ENCODE data around the gene CRHR2. TPM values are rescaled to one million over a fixed set of nuclear protein-coding genes. Genes with fewer than 3 reads are reported as not detected.

Gene CRHR2
- total and polyA plus RNA-seq, 9 donors: 0.40 to 3.5 (median 1.9) TPM

- peaks cover 13% of the 10 kb centered on the region for H3K4me1 ChIP-seq (ENCODE audit: control insufficient read depth, insufficient read depth, low read length)
- H3K27ac ChIP-seq (ENCODE audit: low read length): peak overlapping the region; percentile 13
- no peak overlapping the region for H3K4me3 ChIP-seq (ENCODE audit: low read length)
- 50% methylated on average over 9 of the region's 16 CpGs for WGBS (ENCODE audit: insufficient coverage)
- H3K9me3 ChIP-seq (replicated peaks; ENCODE audit: control insufficient read depth, low read depth, low read length): no peaks in the 10 kb centered on the region
- peak; percentile 38 for DNase-seq
- H3K27me3 ChIP-seq (ENCODE audit: control insufficient read depth, insufficient read depth, low read length): no peaks in the 10 kb centered on the region
- no peaks in the 10 kb centered on the region for H3K36me3 ChIP-seq (ENCODE audit: control insufficient read depth, insufficient read depth, low read length)
Measured at GRCh38 chr7:30707391-30708357, 25.4 kb upstream of the CRHR2 start.

- no peaks in the 10 kb centered on the region for H3K9me3 ChIP-seq (replicated peaks; ENCODE audit: control insufficient read depth, low read depth, low read length)
- no peaks in the 10 kb centered on the region for H3K36me3 ChIP-seq (ENCODE audit: control insufficient read depth, insufficient read depth, low read length)
- peaks cover 13% of the 10 kb centered on the region for H3K4me1 ChIP-seq (ENCODE audit: control insufficient read depth, insufficient read depth, low read length)
- WGBS (ENCODE audit: insufficient coverage): 67% methylated on average over 6 of the region's 6 CpGs
- peaks cover 4% of the 10 kb centered on the region for H3K27me3 ChIP-seq (ENCODE audit: control insufficient read depth, insufficient read depth, low read length)
- DNase-seq: no peak
- no peak overlapping the region for H3K27ac ChIP-seq (ENCODE audit: low read length)
- H3K4me3 ChIP-seq (ENCODE audit: low read length): no peak overlapping the region
Measured at GRCh38 chr7:30706908-30707307, 24.7 kb upstream of the CRHR2 start.

GRCh38 chr7:30706316-30706715 lies 24.1 kb upstream of the CRHR2 start:
- DNase-seq: no peak
- H3K4me3 ChIP-seq (ENCODE audit: low read length): no peak overlapping the region
- no peak overlapping the region for H3K27ac ChIP-seq (ENCODE audit: low read length)
- H3K27me3 ChIP-seq (ENCODE audit: control insufficient read depth, insufficient read depth, low read length): peaks cover 7% of the 10 kb centered on the region
- H3K9me3 ChIP-seq (replicated peaks; ENCODE audit: control insufficient read depth, low read depth, low read length): no peaks in the 10 kb centered on the region
- 82% methylated on average over 5 of the region's 6 CpGs for WGBS (ENCODE audit: insufficient coverage)
- H3K4me1 ChIP-seq (ENCODE audit: control insufficient read depth, insufficient read depth, low read length): peaks cover 13% of the 10 kb centered on the region
- H3K36me3 ChIP-seq (ENCODE audit: control insufficient read depth, insufficient read depth, low read length): no peaks in the 10 kb centered on the region

GRCh38 chr7:30705596-30705995 lies 23.3 kb upstream of the CRHR2 start:
- no peak overlapping the region for H3K27ac ChIP-seq (ENCODE audit: low read length)
- 84% methylated on average over 12 of the region's 13 CpGs for WGBS (ENCODE audit: insufficient coverage)

GRCh38 chr7:30705008-30705407 lies 22.8 kb upstream of the CRHR2 start:
- Histone ChIP-seq H3K4me1 (ENCODE audit: control insufficient read depth, insufficient read depth, low read length) (peaks cover 20% of the 10 kb centered on the region), H3K4me3 (ENCODE audit: low read length) (no peak overlapping the region), H3K36me3 (ENCODE audit: control insufficient read depth, insufficient read depth, low read length) (no peaks in the 10 kb centered on the region), H3K9me3 (replicated peaks; ENCODE audit: control insufficient read depth, low read depth, low read length) (no peaks in the 10 kb centered on the region), H3K27ac (ENCODE audit: low read length) (no peak overlapping the region), H3K27me3 (ENCODE audit: control insufficient read depth, insufficient read depth, low read length) (peaks cover 7% of the 10 kb centered on the region)
- WGBS (ENCODE audit: insufficient coverage): 70% methylated on average over 7 of the region's 8 CpGs
- no peak for DNase-seq

More at GRCh38 chr7:30705596-30705995, 23.3 kb upstream of the CRHR2 start:
- Histone ChIP-seq H3K4me3 (ENCODE audit: low read length) (no peak overlapping the region), H3K27me3 (ENCODE audit: control insufficient read depth, insufficient read depth, low read length) (peaks cover 7% of the 10 kb centered on the region), H3K36me3 (ENCODE audit: control insufficient read depth, insufficient read depth, low read length) (no peaks in the 10 kb centered on the region), H3K4me1 (ENCODE audit: control insufficient read depth, insufficient read depth, low read length) (peaks cover 18% of the 10 kb centered on the region), H3K9me3 (replicated peaks; ENCODE audit: control insufficient read depth, low read depth, low read length) (no peaks in the 10 kb centered on the region)
- DNase-seq: no peak

- Histone ChIP-seq H3K27me3 (ENCODE audit: control insufficient read depth, insufficient read depth, low read length) (peaks cover 7% of the 10 kb centered on the region), H3K4me3 (ENCODE audit: low read length) (no peak overlapping the region), H3K4me1 (ENCODE audit: control insufficient read depth, insufficient read depth, low read length) (peaks cover 24% of the 10 kb centered on the region), H3K27ac (ENCODE audit: low read length) (no peak overlapping the region), H3K9me3 (replicated peaks; ENCODE audit: control insufficient read depth, low read depth, low read length) (no peaks in the 10 kb centered on the region), H3K36me3 (ENCODE audit: control insufficient read depth, insufficient read depth, low read length) (no peaks in the 10 kb centered on the region)
- WGBS (ENCODE audit: insufficient coverage): 50% methylated on average over 3 of the region's 4 CpGs
- DNase-seq: no peak
Measured at GRCh38 chr7:30703756-30704155, 21.5 kb upstream of the CRHR2 start.

GRCh38 chr7:30702200-30702599 lies 19.9 kb upstream of the CRHR2 start:
- H3K27ac ChIP-seq (ENCODE audit: low read length): no peak overlapping the region
- H3K9me3 ChIP-seq (replicated peaks; ENCODE audit: control insufficient read depth, low read depth, low read length): no peaks in the 10 kb centered on the region
- WGBS (ENCODE audit: insufficient coverage): no CpG with 5 or more reads among the region's 1 CpG
- peaks cover 7% of the 10 kb centered on the region for H3K27me3 ChIP-seq (ENCODE audit: control insufficient read depth, insufficient read depth, low read length)
- no peak for DNase-seq
- H3K36me3 ChIP-seq (ENCODE audit: control insufficient read depth, insufficient read depth, low read length): no peaks in the 10 kb centered on the region
- H3K4me1 ChIP-seq (ENCODE audit: control insufficient read depth, insufficient read depth, low read length): peaks cover 16% of the 10 kb centered on the region
- H3K4me3 ChIP-seq (ENCODE audit: low read length): no peak overlapping the region

- peaks cover 20% of the 10 kb centered on the region for H3K4me1 ChIP-seq (ENCODE audit: control insufficient read depth, insufficient read depth, low read length)
- no peaks in the 10 kb centered on the region for H3K9me3 ChIP-seq (replicated peaks; ENCODE audit: control insufficient read depth, low read depth, low read length)
- 50% methylated on average over 3 of the region's 3 CpGs for WGBS (ENCODE audit: insufficient coverage)
Measured at GRCh38 chr7:30700941-30701340, 18.7 kb upstream of the CRHR2 start.

GRCh38 chr7:30699706-30700495 lies 17.6 kb upstream of the CRHR2 start:
- no peak overlapping the region for H3K4me3 ChIP-seq (ENCODE audit: low read length)
- 51% methylated on average over 3 of the region's 17 CpGs for WGBS (ENCODE audit: insufficient coverage)
- DNase-seq: peak; percentile 38
- peaks cover 7% of the 10 kb centered on the region for H3K27me3 ChIP-seq (ENCODE audit: control insufficient read depth, insufficient read depth, low read length)
- no peaks in the 10 kb centered on the region for H3K9me3 ChIP-seq (replicated peaks; ENCODE audit: control insufficient read depth, low read depth, low read length)
- H3K27ac ChIP-seq (ENCODE audit: low read length): no peak overlapping the region
- peaks cover 26% of the 10 kb centered on the region for H3K4me1 ChIP-seq (ENCODE audit: control insufficient read depth, insufficient read depth, low read length)
- H3K36me3 ChIP-seq (ENCODE audit: control insufficient read depth, insufficient read depth, low read length): no peaks in the 10 kb centered on the region

More at GRCh38 chr7:30700941-30701340, 18.7 kb upstream of the CRHR2 start:
- H3K27me3 ChIP-seq (ENCODE audit: control insufficient read depth, insufficient read depth, low read length): peaks cover 7% of the 10 kb centered on the region
- H3K4me3 ChIP-seq (ENCODE audit: low read length): no peak overlapping the region
- H3K27ac ChIP-seq (ENCODE audit: low read length): no peak overlapping the region
- no peak for DNase-seq
- no peaks in the 10 kb centered on the region for H3K36me3 ChIP-seq (ENCODE audit: control insufficient read depth, insufficient read depth, low read length)

- Histone ChIP-seq H3K27me3 (ENCODE audit: control insufficient read depth, insufficient read depth, low read length) (peaks cover 7% of the 10 kb centered on the region), H3K4me3 (ENCODE audit: low read length) (no peak overlapping the region), H3K4me1 (ENCODE audit: control insufficient read depth, insufficient read depth, low read length) (peaks cover 35% of the 10 kb centered on the region), H3K36me3 (ENCODE audit: control insufficient read depth, insufficient read depth, low read length) (no peaks in the 10 kb centered on the region), H3K27ac (ENCODE audit: low read length) (no peak overlapping the region), H3K9me3 (replicated peaks; ENCODE audit: control insufficient read depth, low read depth, low read length) (no peaks in the 10 kb centered on the region)
- no peak for DNase-seq
- WGBS (ENCODE audit: insufficient coverage): 89% methylated on average over 2 of the region's 4 CpGs
Measured at GRCh38 chr7:30698481-30698880, 16.2 kb upstream of the CRHR2 start.
